Endodermal cell (in vitro differentiated cells): ENCODE results near the gene LZTS2. TPM values are rescaled to one million over a fixed set of nuclear protein-coding genes. Genes with fewer than 3 reads are reported as not detected.

Experiments
- DNase-seq: peaks from one replicate; pipeline ENCODE4 v3.0.0-alpha.2; 2017
- H3K27ac ChIP-seq: 2 replicates; pipeline ENCODE4 v1.5.1; 2013; ENCODE audit warnings: mild to moderate bottlenecking, low read depth, low read length, moderate library complexity
- H3K27me3 ChIP-seq: 2 replicates; pipeline ENCODE4 v1.6.1; 2013; ENCODE audit warnings: mild to moderate bottlenecking, low read length, moderate library complexity; ENCODE audit not compliant: insufficient read depth, control insufficient read depth, poor library complexity, severe bottlenecking
- H3K36me3 ChIP-seq: 2 replicates; pipeline ENCODE4 v1.7.0; 2013; ENCODE audit warnings: mild to moderate bottlenecking, low read length, moderate library complexity; ENCODE audit not compliant: control insufficient read depth, insufficient read depth
- H3K4me1 ChIP-seq: one replicate; pipeline ENCODE4 v1.7.0; 2013; ENCODE audit warnings: low read length; ENCODE audit not compliant: control insufficient read depth, insufficient read depth
- H3K4me3 ChIP-seq: 2 replicates; pipeline ENCODE4 v1.5.1; 2013; ENCODE audit warnings: mild to moderate bottlenecking, low read length, moderate library complexity
- H3K9ac ChIP-seq: 2 replicates; pipeline ENCODE4 v1.6.1; 2013; ENCODE audit warnings: mild to moderate bottlenecking, low read length, moderate library complexity; ENCODE audit not compliant: poor library complexity, severe bottlenecking; ENCODE audit errors: extremely low read depth
- H3K9me3 ChIP-seq: 2 replicates; pipeline ENCODE4 v1.6.1; 2013; ENCODE audit warnings: mild to moderate bottlenecking, low read length, moderate library complexity; ENCODE audit not compliant: control insufficient read depth
- H3K27ac Mint-ChIP-seq: 2 replicates; pipeline ENCODE4 v1.8.0; 2020; ENCODE audit warnings: mixed read lengths
- H3K27me3 Mint-ChIP-seq: 2 replicates; pipeline ENCODE4 v1.8.0; 2021; ENCODE audit warnings: mild to moderate bottlenecking, mixed read lengths; ENCODE audit not compliant: insufficient read depth
- H3K36me3 Mint-ChIP-seq: 2 replicates; pipeline ENCODE4 v1.8.0; 2020; ENCODE audit warnings: low read depth, mixed read lengths
- H3K4me1 Mint-ChIP-seq: 2 replicates; pipeline ENCODE4 v1.8.0; 2020; ENCODE audit warnings: mixed read lengths
- H3K4me3 Mint-ChIP-seq: 2 replicates; pipeline ENCODE4 v1.8.0; 2020; ENCODE audit warnings: mild to moderate bottlenecking, moderate library complexity, mixed read lengths
- H3K9me3 Mint-ChIP-seq: 2 replicates; pipeline ENCODE4 v1.8.0; 2020; ENCODE audit warnings: mild to moderate bottlenecking, mixed read lengths
- WGBS, 2 experiments: methylation state at CpG; one replicate each; pipeline versions ENCODE4 v1.1.5 to v1.1.7; 2013; ENCODE audit warnings: missing lambda C conversion rate in 2 of 2, mixed read lengths in 1 of 2; ENCODE audit not compliant: insufficient coverage in 1 of 2, insufficient read length in 1 of 2; 5-methylcytosine and 5-hydroxymethylcytosine counted together
- total RNA-seq, 2 donors: library from RNA; stranded (reverse); fragmentation: NEBNext Ultra II Directional in 1 of 2; extraction: Animal tissue kit (Norgen Biotek cat#: 25700) in 1 of 2; gene quantifications; 2 replicates in 1 of 2; 3 replicates in 1 of 2; pipeline ENCODE4 v1.2.1, GENCODE V29; 2021
- TF ChIP-seq, protein P1 (sequence below): fragments of 200-600 bp; sonication (generic); conservative IDR thresholded peaks from 2 replicates; pipeline ENCODE4 v1.5.0; 2021; ENCODE audit warnings: antibody characterized with exemption, mild to moderate bottlenecking

The LZTS2 gene
- total RNA-seq, 2 donors from 2014 or later = 76.8 to 85.9 TPM

DNA sequence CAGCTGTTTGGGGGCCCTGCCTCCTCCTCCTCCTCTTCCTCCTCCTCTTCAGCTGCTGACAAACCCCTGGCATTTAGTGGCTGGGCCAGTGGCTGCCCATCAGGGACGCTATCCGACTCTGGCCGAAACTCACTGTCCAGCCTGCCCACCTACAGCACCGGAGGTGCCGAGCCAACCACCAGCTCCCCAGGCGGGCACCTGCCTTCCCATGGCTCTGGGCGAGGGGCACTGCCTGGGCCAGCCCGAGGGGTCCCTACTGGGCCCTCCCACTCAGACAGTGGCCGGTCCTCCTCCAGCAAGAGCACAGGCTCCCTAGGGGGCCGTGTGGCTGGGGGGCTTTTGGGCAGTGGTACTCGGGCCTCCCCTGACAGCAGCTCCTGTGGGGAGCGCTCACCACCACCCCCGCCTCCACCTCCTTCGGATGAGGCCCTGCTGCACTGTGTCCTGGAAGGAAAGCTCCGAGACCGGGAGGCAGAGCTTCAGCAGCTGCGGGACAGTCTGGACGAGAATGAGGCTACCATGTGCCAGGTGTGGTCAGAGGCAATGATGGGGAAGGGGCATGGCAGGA, 4.1 kb downstream of the LZTS2 start:
- Histone ChIP-seq H3K27me3 (no peaks in the 10 kb centered on the region), H3K36me3 (peaks cover 41% of the 10 kb centered on the region), H3K4me1 (no peaks in the 10 kb centered on the region), H3K9me3 (no peaks in the 10 kb centered on the region), H3K4me3 (no peak overlapping the region), H3K27ac (no peak overlapping the region), H3K9ac (no peak overlapping the region)
- no peak overlapping the region for H3K27ac Mint-ChIP-seq
- WGBS, 2 experiments = 88 to 95% methylated on average over 10 to 18 of the region's 18 CpGs
- no peaks in the 10 kb centered on the region for H3K27me3 Mint-ChIP-seq
- peaks cover 12% of the 10 kb centered on the region for H3K4me1 Mint-ChIP-seq
- no peak for DNase-seq
- no peak overlapping the region for H3K4me3 Mint-ChIP-seq
- H3K9me3 Mint-ChIP-seq = no peaks in the 10 kb centered on the region
- peaks cover 26% of the 10 kb centered on the region for H3K36me3 Mint-ChIP-seq
- TF ChIP-seq, protein P1, sequence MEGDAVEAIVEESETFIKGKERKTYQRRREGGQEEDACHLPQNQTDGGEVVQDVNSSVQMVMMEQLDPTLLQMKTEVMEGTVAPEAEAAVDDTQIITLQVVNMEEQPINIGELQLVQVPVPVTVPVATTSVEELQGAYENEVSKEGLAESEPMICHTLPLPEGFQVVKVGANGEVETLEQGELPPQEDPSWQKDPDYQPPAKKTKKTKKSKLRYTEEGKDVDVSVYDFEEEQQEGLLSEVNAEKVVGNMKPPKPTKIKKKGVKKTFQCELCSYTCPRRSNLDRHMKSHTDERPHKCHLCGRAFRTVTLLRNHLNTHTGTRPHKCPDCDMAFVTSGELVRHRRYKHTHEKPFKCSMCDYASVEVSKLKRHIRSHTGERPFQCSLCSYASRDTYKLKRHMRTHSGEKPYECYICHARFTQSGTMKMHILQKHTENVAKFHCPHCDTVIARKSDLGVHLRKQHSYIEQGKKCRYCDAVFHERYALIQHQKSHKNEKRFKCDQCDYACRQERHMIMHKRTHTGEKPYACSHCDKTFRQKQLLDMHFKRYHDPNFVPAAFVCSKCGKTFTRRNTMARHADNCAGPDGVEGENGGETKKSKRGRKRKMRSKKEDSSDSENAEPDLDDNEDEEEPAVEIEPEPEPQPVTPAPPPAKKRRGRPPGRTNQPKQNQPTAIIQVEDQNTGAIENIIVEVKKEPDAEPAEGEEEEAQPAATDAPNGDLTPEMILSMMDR = no peak

DNA sequence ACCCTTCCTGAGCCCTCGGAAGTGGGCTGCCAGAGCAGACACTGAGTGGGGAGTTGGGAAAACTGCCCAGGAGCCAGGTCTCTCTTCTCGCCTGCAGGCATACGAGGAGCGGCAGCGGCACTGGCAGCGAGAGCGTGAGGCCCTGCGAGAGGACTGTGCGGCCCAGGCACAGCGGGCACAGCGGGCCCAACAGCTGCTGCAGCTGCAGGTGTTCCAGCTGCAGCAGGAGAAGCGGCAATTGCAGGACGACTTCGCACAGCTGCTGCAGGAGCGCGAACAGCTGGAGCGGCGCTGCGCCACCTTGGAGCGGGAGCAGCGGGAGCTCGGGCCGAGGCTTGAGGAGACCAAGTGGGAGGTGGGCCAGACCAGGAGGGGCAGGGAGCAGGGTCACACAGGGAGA, 5.8 kb downstream of the LZTS2 start:
- H3K36me3 Mint-ChIP-seq = peaks cover 26% of the 10 kb centered on the region
- DNase-seq = no peak
- no peak overlapping the region for H3K27ac ChIP-seq
- no peaks in the 10 kb centered on the region for H3K4me1 ChIP-seq
- no peak overlapping the region for H3K4me3 Mint-ChIP-seq
- H3K36me3 ChIP-seq = peaks cover 41% of the 10 kb centered on the region
- no peaks in the 10 kb centered on the region for H3K9me3 Mint-ChIP-seq
- peaks cover 10% of the 10 kb centered on the region for H3K4me1 Mint-ChIP-seq
- H3K27me3 ChIP-seq = no peaks in the 10 kb centered on the region
- H3K4me3 ChIP-seq = no peak overlapping the region
- H3K27ac Mint-ChIP-seq = no peak overlapping the region
- H3K9me3 ChIP-seq = no peaks in the 10 kb centered on the region
- H3K9ac ChIP-seq = no peak overlapping the region
- TF ChIP-seq, protein P1 = no peak
- H3K27me3 Mint-ChIP-seq = no peaks in the 10 kb centered on the region
- WGBS, 2 experiments = 94 to 98% methylated on average over 2 to 23 of the region's 23 CpGs

DNA sequence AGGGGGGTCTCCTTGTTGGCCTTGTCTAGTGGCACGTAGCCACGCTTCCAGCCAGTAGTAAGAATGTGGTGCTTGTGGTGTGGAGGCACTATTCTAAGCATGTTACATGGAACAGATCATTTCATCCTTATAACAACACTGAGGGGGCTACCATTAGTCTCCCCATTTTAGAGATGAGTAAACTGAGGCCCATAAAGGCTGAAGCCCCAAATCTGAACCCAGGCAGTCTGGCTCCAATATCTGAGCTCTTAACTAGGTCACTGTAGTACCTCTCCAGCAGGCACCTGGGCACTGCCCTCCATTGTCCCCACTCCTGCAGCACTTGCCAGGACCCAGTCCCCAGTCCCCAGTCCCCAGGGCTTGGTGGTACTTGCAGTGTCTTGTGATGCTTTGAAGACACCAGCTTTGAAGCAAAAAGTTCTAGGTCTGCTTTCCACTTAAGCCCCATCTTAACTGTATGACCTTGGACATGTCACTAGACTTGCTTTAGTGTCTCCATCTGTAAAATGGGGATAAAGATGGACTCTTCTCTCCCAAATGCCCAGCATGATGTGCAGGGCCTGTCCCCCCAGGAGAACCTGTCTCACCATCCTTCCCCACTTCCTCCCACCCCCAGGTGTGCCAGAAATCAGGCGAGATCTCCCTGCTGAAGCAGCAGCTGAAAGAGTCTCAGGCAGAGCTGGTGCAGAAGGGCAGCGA, 6.4 kb downstream of the LZTS2 start:
- 87 to 93% methylated on average over 2 to 3 of the region's 4 CpGs for WGBS, 2 experiments
- Histone ChIP-seq H3K27ac (no peak overlapping the region), H3K4me3 (no peak overlapping the region), H3K4me1 (no peaks in the 10 kb centered on the region), H3K27me3 (no peaks in the 10 kb centered on the region), H3K9me3 (no peaks in the 10 kb centered on the region), H3K36me3 (peaks cover 41% of the 10 kb centered on the region), H3K9ac (no peak overlapping the region)
- H3K4me1 Mint-ChIP-seq = peaks cover 7% of the 10 kb centered on the region
- H3K36me3 Mint-ChIP-seq = peaks cover 26% of the 10 kb centered on the region
- no peaks in the 10 kb centered on the region for H3K9me3 Mint-ChIP-seq
- H3K27ac Mint-ChIP-seq = no peak overlapping the region
- H3K27me3 Mint-ChIP-seq = no peaks in the 10 kb centered on the region
- H3K4me3 Mint-ChIP-seq = no peak overlapping the region
- TF ChIP-seq, protein P1 = no peak
- no peak for DNase-seq
